DOHH2 (cell line): ENCODE data around the gene GLDN.

Experiments used
- H3F3A ChIP-seq: fragments of 200-600 bp; sonication (generic), shearing (Covaris generic); 2 replicates; pipeline ENCODE4 v1.6.0; 2016; ENCODE audit warnings: antibody characterized with exemption, mild to moderate bottlenecking; ENCODE audit not compliant: control insufficient read depth, insufficient read depth
- H3K27ac ChIP-seq: fragments of 200-600 bp; sonication (generic); 2 replicates; pipeline ENCODE4 v1.5.1; 2014; ENCODE audit warnings: low read depth, mild to moderate bottlenecking, low read length, moderate library complexity
- H3K27me3 ChIP-seq: fragments of 200-600 bp; sonication (generic); 2 replicates; pipeline ENCODE4 v1.6.1; 2014; ENCODE audit warnings: mild to moderate bottlenecking, low read length, mixed read lengths; ENCODE audit not compliant: control insufficient read depth
- H3K36me3 ChIP-seq: fragments of 200-600 bp; sonication (generic); 2 replicates; pipeline ENCODE4 v1.6.1; 2014; ENCODE audit warnings: mild to moderate bottlenecking, low read length, moderate library complexity, mixed read lengths; ENCODE audit not compliant: control insufficient read depth
- H3K4me1 ChIP-seq: fragments of 200-600 bp; sonication (generic); 2 replicates; pipeline ENCODE4 v1.6.1; 2014; ENCODE audit warnings: mild to moderate bottlenecking, low read length, mixed read lengths; ENCODE audit not compliant: control insufficient read depth
- H3K4me2 ChIP-seq: fragments of 200-600 bp; sonication (generic); 2 replicates; pipeline ENCODE4 v1.6.0; 2014; ENCODE audit warnings: mild to moderate bottlenecking, low read length, moderate library complexity
- H3K4me3 ChIP-seq: fragments of 200-600 bp; sonication (generic); 2 replicates; pipeline ENCODE4 v1.5.1; 2014; ENCODE audit warnings: mild to moderate bottlenecking, low read length, mixed read lengths
- H3K79me2 ChIP-seq: fragments of 200-600 bp; sonication (generic); 2 replicates; pipeline ENCODE4 v1.6.1; 2014; ENCODE audit warnings: mild to moderate bottlenecking, low read length, mixed read lengths; ENCODE audit not compliant: control insufficient read depth
- H3K9me2 ChIP-seq: fragments of 200-600 bp; sonication (generic); replicated peaks from 2 replicates; pipeline ENCODE4 v1.6.1; 2014; ENCODE audit warnings: mild to moderate bottlenecking, low read length, mixed read lengths; ENCODE audit not compliant: control insufficient read depth
- H3K9me3 ChIP-seq: fragments of 200-600 bp; sonication (generic); 2 replicates; pipeline ENCODE4 v1.6.1; 2014; ENCODE audit warnings: antibody characterized with exemption, low read length, mixed read lengths; ENCODE audit not compliant: control insufficient read depth, insufficient read depth
- H4K20me1 ChIP-seq: fragments of 200-600 bp; sonication (generic); 2 replicates; pipeline ENCODE4 v1.6.0; 2014; ENCODE audit warnings: low read depth, mild to moderate bottlenecking, antibody characterized with exemption, low read length, moderate library complexity; ENCODE audit not compliant: control insufficient read depth, insufficient read depth
- CTCF ChIP-seq: fragments of 200-600 bp; sonication (generic); IDR thresholded peaks from one replicate; pipeline ENCODE4 v1.5.1; 2014; ENCODE audit warnings: antibody characterized with exemption, mild to moderate bottlenecking, low read depth, low read length; ENCODE audit not compliant: poor library complexity, severe bottlenecking
- EZH2phosphoT487 ChIP-seq: fragments of 200-600 bp; sonication (generic); IDR thresholded peaks from 2 replicates; pipeline ENCODE4 v1.6.1; 2017; ENCODE audit warnings: borderline replicate concordance, mild to moderate bottlenecking, antibody characterized with exemption, low read length, moderate library complexity, mixed read lengths

Gene GLDN

GRCh38 chr15:51386960-51387698 lies 45.7 kb downstream of the GLDN start:
- H3K79me2 ChIP-seq = no peaks in the 10 kb centered on the region

GRCh38 chr15:51387699-51388041 lies 46.2 kb downstream of the GLDN start:
- H3K36me3 ChIP-seq = no peaks in the 10 kb centered on the region
- no peak overlapping the region for H3K4me2 ChIP-seq
- H3K4me1 ChIP-seq = no peaks in the 10 kb centered on the region
- no peaks in the 10 kb centered on the region for H3F3A ChIP-seq
- H3K79me2 ChIP-seq = no peaks in the 10 kb centered on the region
- H3K9me2 ChIP-seq = no peaks in the 10 kb centered on the region
- H3K4me3 ChIP-seq = no peak overlapping the region
- TF ChIP-seq EZH2phosphoT487 = no peak
- TF ChIP-seq CTCF = no peak
- H3K27me3 ChIP-seq = no peaks in the 10 kb centered on the region
- H4K20me1 ChIP-seq = no peaks in the 10 kb centered on the region
- H3K9me3 ChIP-seq = no peaks in the 10 kb centered on the region
- no peak overlapping the region for H3K27ac ChIP-seq

More at GRCh38 chr15:51386960-51387698, 45.7 kb downstream of the GLDN start:
- no peaks in the 10 kb centered on the region for H3F3A ChIP-seq
- no peaks in the 10 kb centered on the region for H3K36me3 ChIP-seq
- no peak overlapping the region for H3K27ac ChIP-seq
- H4K20me1 ChIP-seq = no peaks in the 10 kb centered on the region
- no peak overlapping the region for H3K4me3 ChIP-seq
- no peak overlapping the region for H3K4me2 ChIP-seq
- H3K9me3 ChIP-seq = no peaks in the 10 kb centered on the region
- TF ChIP-seq EZH2phosphoT487 (no peak), CTCF (no peak)
- H3K9me2 ChIP-seq = no peaks in the 10 kb centered on the region
- no peaks in the 10 kb centered on the region for H3K27me3 ChIP-seq
- H3K4me1 ChIP-seq = no peaks in the 10 kb centered on the region

- no peaks in the 10 kb centered on the region; the same call in 1 of the 2 replicates for H3K27me3 ChIP-seq
- no peaks in the 10 kb centered on the region for H3K9me2 ChIP-seq
- H3K4me1 ChIP-seq = no peaks in the 10 kb centered on the region
- H4K20me1 ChIP-seq = no peaks in the 10 kb centered on the region
- TF ChIP-seq CTCF = no peak
- no peak for TF ChIP-seq EZH2phosphoT487
- H3K36me3 ChIP-seq = no peaks in the 10 kb centered on the region
- H3K4me3 ChIP-seq = no peak overlapping the region
- no peak overlapping the region for H3K4me2 ChIP-seq
- no peak overlapping the region for H3K27ac ChIP-seq
- no peaks in the 10 kb centered on the region for H3K9me3 ChIP-seq
- H3K79me2 ChIP-seq = no peaks in the 10 kb centered on the region
- H3F3A ChIP-seq = no peaks in the 10 kb centered on the region
Observed at GRCh38 chr15:51388726-51389125, 47.3 kb downstream of the GLDN start.
